H1 (cell line): Measurements from ENCODE around the gene TTC9. TPM values are rescaled to one million over a fixed set of nuclear protein-coding genes. Genes with fewer than 3 reads are reported as not detected.

Experiments used
- CHD7 ChIP-seq: fragments of 300-600 bp; sonication (generic); IDR thresholded peaks from 2 replicates; pipeline ENCODE4 v1.7.1; 2012; ENCODE audit warnings: low read length, moderate library complexity, mild to moderate bottlenecking, inconsistent platforms; ENCODE audit not compliant: insufficient replicate concordance
- polyA plus RNA-seq, 7 experiments: library from polyadenylated mRNA; depleted of rRNA in 3 of 7; stranded (reverse) in 5 of 7; unstranded in 2 of 7; fragments of >200 nt in 5 of 7; fragments of 200-250 nt in 2 of 7; gene quantifications; 1 replicate in 5 of 7; 2 replicates in 1 of 7; 4 replicates in 1 of 7; pipeline versions ENCODE4 v1.2.1 to v1.2.3, GENCODE V29; 2011 to 2013; ENCODE audit warnings: missing spikeins in 2 of 7, mixed read lengths in 2 of 7
- total RNA-seq: library from RNA; stranded (reverse); fragmentation: NEBNext Ultra II Directional; extraction: Animal tissue kit (Norgen Biotek cat#: 25700); gene quantifications from 2 replicates; pipeline ENCODE4 v1.2.1, GENCODE V29; 2021

Gene TTC9
- total and polyA plus RNA-seq, 2 of the 8 experiments (the other 6 are each of a cell fraction or from before 2014, with no cell fraction given) = 21.0 to 29.5 TPM

DNA sequence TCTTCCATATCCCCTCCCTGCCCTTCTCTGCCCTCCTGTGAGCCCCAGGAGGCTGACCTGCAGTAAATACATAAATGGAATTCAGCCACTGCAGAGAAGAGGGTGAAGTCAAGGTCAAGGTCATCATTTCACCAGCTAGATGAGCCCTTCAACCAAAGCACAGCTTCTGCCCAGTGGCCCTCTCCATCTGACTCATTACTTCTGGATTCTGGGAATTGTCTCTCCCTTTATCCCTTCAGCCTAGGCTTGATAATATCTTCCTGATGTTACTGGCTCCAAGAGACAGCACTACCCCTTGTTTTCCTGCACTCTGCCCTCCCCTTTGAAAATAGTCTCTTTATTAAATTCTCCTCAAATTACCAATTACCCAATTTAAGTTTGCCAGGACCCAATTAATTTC is 64.5 kb downstream of the TTC9 start (continued):
- no peak for TF ChIP-seq CHD7
